Gastrocnemius medialis (tissue), 4 donors: ENCODE measurements around the gene IGSF21.

Source experiments
- POLR2A ChIP-seq, 2 donors: fragments of 450-650 bp; IDR thresholded peaks; one replicate each; pipeline ENCODE4 v1.6.1; 2017; ENCODE audit warnings: antibody characterized with exemption in 2 of 2, mild to moderate bottlenecking in 2 of 2, moderate library complexity in 2 of 2
- TF ChIP-seq, protein P1 (sequence below), 5 experiments: fragments of 450-650 bp in 3 of 5; fragments of 200-600 bp in 2 of 5; sonication (generic) in 2 of 5; IDR thresholded peaks in 4 of 5; conservative IDR thresholded peaks in 1 of 5; 1 replicate in 4 of 5; 2 replicates in 1 of 5; pipeline ENCODE4 v1.5.1; 2016 to 2019; ENCODE audit warnings: antibody characterized with exemption in 5 of 5, mild to moderate bottlenecking in 3 of 5, moderate library complexity in 3 of 5

DNA sequence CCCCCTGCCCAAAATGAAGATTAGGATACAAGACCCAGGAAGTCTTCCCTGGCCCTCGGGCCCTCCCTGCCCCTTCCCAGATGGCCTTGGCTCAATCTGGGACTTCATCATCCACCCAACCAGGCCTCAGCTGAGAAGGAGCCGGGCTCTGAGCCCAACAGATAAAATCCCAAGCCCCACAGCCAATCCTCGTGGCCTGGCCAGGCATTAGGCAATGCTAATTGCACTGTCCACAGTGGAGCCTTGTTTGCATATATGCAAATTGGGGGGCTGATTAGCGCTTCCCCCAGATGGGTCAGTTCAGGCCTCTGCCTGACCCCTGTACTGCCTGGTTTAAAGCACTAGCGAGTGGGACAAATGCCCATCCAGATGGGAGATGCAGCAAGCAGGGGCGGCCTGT is 34.9 kb downstream of the IGSF21 start:
- TF ChIP-seq, protein P1, sequence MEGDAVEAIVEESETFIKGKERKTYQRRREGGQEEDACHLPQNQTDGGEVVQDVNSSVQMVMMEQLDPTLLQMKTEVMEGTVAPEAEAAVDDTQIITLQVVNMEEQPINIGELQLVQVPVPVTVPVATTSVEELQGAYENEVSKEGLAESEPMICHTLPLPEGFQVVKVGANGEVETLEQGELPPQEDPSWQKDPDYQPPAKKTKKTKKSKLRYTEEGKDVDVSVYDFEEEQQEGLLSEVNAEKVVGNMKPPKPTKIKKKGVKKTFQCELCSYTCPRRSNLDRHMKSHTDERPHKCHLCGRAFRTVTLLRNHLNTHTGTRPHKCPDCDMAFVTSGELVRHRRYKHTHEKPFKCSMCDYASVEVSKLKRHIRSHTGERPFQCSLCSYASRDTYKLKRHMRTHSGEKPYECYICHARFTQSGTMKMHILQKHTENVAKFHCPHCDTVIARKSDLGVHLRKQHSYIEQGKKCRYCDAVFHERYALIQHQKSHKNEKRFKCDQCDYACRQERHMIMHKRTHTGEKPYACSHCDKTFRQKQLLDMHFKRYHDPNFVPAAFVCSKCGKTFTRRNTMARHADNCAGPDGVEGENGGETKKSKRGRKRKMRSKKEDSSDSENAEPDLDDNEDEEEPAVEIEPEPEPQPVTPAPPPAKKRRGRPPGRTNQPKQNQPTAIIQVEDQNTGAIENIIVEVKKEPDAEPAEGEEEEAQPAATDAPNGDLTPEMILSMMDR (IDR thresholded peaks at IDR 0.05 in 4 of 5, conservative IDR thresholded peaks at IDR 0.05 in 1 of 5), result no peak
- TF ChIP-seq POLR2A (IDR thresholded peaks at IDR 0.05), result no peak
